GM23338 (cell line): ENCODE results near the gene PRUNE2. TPM values are rescaled to one million over a fixed set of nuclear protein-coding genes. Genes with fewer than 3 reads are reported as not detected.

Source experiments
- ATAC-seq: fragments of 200-7000 bp; cut with Tn5 transposase; 3 replicates; pipeline ENCODE4 v1.9.1; 2020
- DNase-seq: peaks from one replicate; pipeline ENCODE4 v3.0.0-alpha.2; 2015; ENCODE audit warnings: low spot score
- H2AFZ ChIP-seq: fragments of 200-600 bp; sonication (generic); 2 replicates; pipeline ENCODE4 v1.8.0; 2016; ENCODE audit warnings: antibody characterized with exemption, mild to moderate bottlenecking, moderate library complexity
- H3F3A ChIP-seq: fragments of 200-600 bp; sonication (generic); replicated peaks from 2 replicates; pipeline ENCODE4 v1.8.0; 2017; ENCODE audit warnings: antibody characterized with exemption, mixed run types, low read depth
- H3K27ac ChIP-seq: fragments of 200-600 bp; sonication (generic); 2 replicates; pipeline ENCODE4 v1.6.1; 2016; ENCODE audit warnings: low read depth
- H3K27me3 ChIP-seq: fragments of 200-600 bp; sonication (generic); 2 replicates; pipeline ENCODE4 v1.8.0; 2016; ENCODE audit warnings: mild to moderate bottlenecking, mixed run types, moderate library complexity; ENCODE audit not compliant: insufficient read depth
- H3K36me3 ChIP-seq: fragments of 200-600 bp; sonication (generic); 2 replicates; pipeline ENCODE4 v1.8.0; 2016; ENCODE audit warnings: mild to moderate bottlenecking; ENCODE audit not compliant: insufficient read depth
- H3K4me1 ChIP-seq: fragments of 200-600 bp; sonication (generic); 2 replicates; pipeline ENCODE4 v1.8.0; 2016; ENCODE audit warnings: mild to moderate bottlenecking, moderate library complexity; ENCODE audit not compliant: insufficient read depth
- H3K4me2 ChIP-seq: fragments of 200-600 bp; sonication (generic); 2 replicates; pipeline ENCODE4 v1.7.1; 2017; ENCODE audit warnings: mixed run types
- H3K4me3 ChIP-seq: fragments of 200-600 bp; sonication (generic); 2 replicates; pipeline ENCODE4 v1.6.1; 2016; ENCODE audit warnings: mixed run types
- H3K79me2 ChIP-seq: fragments of 200-600 bp; sonication (generic); replicated peaks from 2 replicates; pipeline ENCODE4 v1.8.0; 2017; ENCODE audit warnings: mild to moderate bottlenecking; ENCODE audit not compliant: insufficient read depth
- H3K9me2 ChIP-seq: fragments of 200-600 bp; sonication (generic); 2 replicates; pipeline ENCODE4 v1.8.0; 2017; ENCODE audit not compliant: insufficient read depth
- H4K20me1 ChIP-seq: fragments of 200-600 bp; sonication (generic); replicated peaks from 2 replicates; pipeline ENCODE4 v1.8.0; 2017; ENCODE audit warnings: mild to moderate bottlenecking; ENCODE audit not compliant: insufficient read depth
- H3K27ac Mint-ChIP-seq: 2 replicates; pipeline ENCODE4 v1.8.0; 2020; ENCODE audit warnings: inconsistent platforms, mild to moderate bottlenecking, moderate library complexity, mixed read lengths
- H3K27me3 Mint-ChIP-seq: 3 replicates; pipeline ENCODE4 v1.8.0; 2022; ENCODE audit warnings: low read depth, mild to moderate bottlenecking, moderate library complexity, mixed read lengths, inconsistent platforms; ENCODE audit not compliant: insufficient read depth, poor library complexity
- H3K36me3 Mint-ChIP-seq: 3 replicates; pipeline ENCODE4 v1.8.0; 2021; ENCODE audit warnings: low read depth, mild to moderate bottlenecking, inconsistent platforms, moderate library complexity, mixed read lengths
- H3K4me1 Mint-ChIP-seq: 3 replicates; pipeline ENCODE4 v1.8.0; 2020; ENCODE audit warnings: mild to moderate bottlenecking, inconsistent platforms, mixed read lengths
- H3K4me3 Mint-ChIP-seq: 3 replicates; pipeline ENCODE4 v1.8.0; 2021; ENCODE audit warnings: moderate library complexity, mild to moderate bottlenecking, inconsistent platforms, mixed read lengths
- H3K9me3 Mint-ChIP-seq: 3 replicates; pipeline ENCODE4 v1.8.0; 2020; ENCODE audit warnings: moderate library complexity, mild to moderate bottlenecking, inconsistent platforms, mixed read lengths
- CREB1 ChIP-seq: fragments of 250-450 bp; sonication (Bioruptor Pico); IDR thresholded peaks from 2 replicates; pipeline ENCODE4 v1.5.0; 2020; ENCODE audit warnings: low read depth, mild to moderate bottlenecking, moderate library complexity
- CTCF ChIP-seq, 2 experiments: fragments of 200-600 bp in 1 of 2; sonication (generic) in 1 of 2; conservative IDR thresholded peaks; 2 replicates each; pipeline versions ENCODE4 v1.5.1 to v1.6.1; 2016 to 2017; ENCODE audit warnings: antibody characterized with exemption in 2 of 2, low read depth in 2 of 2, mild to moderate bottlenecking in 2 of 2, moderate library complexity in 1 of 2
- EZH2 ChIP-seq: fragments of 200-600 bp; sonication (generic); IDR thresholded peaks from one replicate; pipeline ENCODE4 v1.8.0; 2017; ENCODE audit warnings: antibody characterized with exemption, mild to moderate bottlenecking, low read depth; ENCODE audit not compliant: unreplicated experiment
- EZH2phosphoT487 ChIP-seq: fragments of 200-600 bp; sonication (generic); IDR thresholded peaks from one replicate; pipeline ENCODE4 v1.8.1; 2018; ENCODE audit warnings: antibody characterized with exemption; ENCODE audit not compliant: unreplicated experiment
- JUNB ChIP-seq: IDR thresholded peaks from one replicate; pipeline ENCODE4 v1.6.1; 2016; ENCODE audit warnings: antibody characterized with exemption; ENCODE audit not compliant: unreplicated experiment
- NANOG ChIP-seq: IDR thresholded peaks from 2 replicates; pipeline ENCODE4 v1.6.1; 2016; ENCODE audit warnings: antibody characterized with exemption, borderline replicate concordance
- POLR2AphosphoS5 ChIP-seq: IDR thresholded peaks from 2 replicates; pipeline ENCODE4 v1.6.1; 2016; ENCODE audit warnings: antibody characterized with exemption, low read depth
- REST ChIP-seq: IDR thresholded peaks from one replicate; pipeline ENCODE4 v1.6.1; 2018; ENCODE audit warnings: antibody characterized with exemption; ENCODE audit not compliant: unreplicated experiment
- STAT1 ChIP-seq: IDR thresholded peaks from one replicate; pipeline ENCODE4 v1.6.1; 2016; ENCODE audit warnings: antibody characterized with exemption; ENCODE audit not compliant: unreplicated experiment
- ZNF114 ChIP-seq: fragments of 250-450 bp; sonication (Bioruptor Pico); IDR thresholded peaks from 2 replicates; pipeline ENCODE4 v1.5.0; 2020; ENCODE audit warnings: mild to moderate bottlenecking, moderate library complexity
- ZNF331 ChIP-seq: fragments of 250-450 bp; sonication (Bioruptor Pico); IDR thresholded peaks from 2 replicates; pipeline ENCODE4 v1.5.0; 2020; ENCODE audit warnings: low read depth, mild to moderate bottlenecking, moderate library complexity
- ZNF462 ChIP-seq: fragments of 250-450 bp; sonication (Bioruptor Pico); IDR thresholded peaks from 2 replicates; pipeline ENCODE4 v1.5.0; 2020; ENCODE audit warnings: mild to moderate bottlenecking, moderate library complexity
- polyA plus RNA-seq: library from polyadenylated mRNA; unstranded; fragments of >200 nt; fragmentation: Nextera tagmentation; extraction: Ambion mirVana; gene quantifications from 2 replicates; pipeline ENCODE4 v1.2.1, GENCODE V29; 2016
- total RNA-seq: library from RNA; depleted of rRNA; stranded (reverse); fragments of >200 nt; shearing (Covaris generic); gene quantifications from 2 replicates; pipeline ENCODE4 v1.2.3, GENCODE V29; 2014

The PRUNE2 gene
- total and polyA plus RNA-seq, 2 experiments from 2014 or later: 10.6 to 26.5 TPM

GRCh38 chr9:76709020-76709419 lies 196.9 kb downstream of the PRUNE2 start (continued):
- no peak for TF ChIP-seq ZNF331 (CRISPR knock-in tag)
- no peak for TF ChIP-seq ZNF114

- Histone ChIP-seq H3K4me2 (no peak overlapping the region), H3K79me2 (no peaks in the 10 kb centered on the region), H3F3A (no peaks in the 10 kb centered on the region), H3K36me3 (peaks cover 4% of the 10 kb centered on the region; the same call in 1 of the 2 replicates), H4K20me1 (no peaks in the 10 kb centered on the region), H3K27ac (no peak overlapping the region), H3K4me3 (no peak overlapping the region), H3K27me3 (no peaks in the 10 kb centered on the region), H3K9me2 (0 out of 2 replicates have a peak, but pooled peaks cover 5% of the 10 kb centered on the region), H3K4me1 (no peaks in the 10 kb centered on the region), H2AFZ (no peak overlapping the region)
- Mint-ChIP-seq H3K4me3 (no peak overlapping the region), H3K4me1 (peaks cover 4% of the 10 kb centered on the region; the same call in 2 of the 3 replicates), H3K36me3 (no peaks in the 10 kb centered on the region), H3K9me3 (no peaks in the 10 kb centered on the region), H3K27me3 (peaks cover 3% of the 10 kb centered on the region), H3K27ac (no peak overlapping the region)
- ATAC-seq (no peak), DNase-seq (no peak)
- no peak for TF ChIP-seq CREB1 (CRISPR knock-in tag)
- no peak for TF ChIP-seq STAT1
- no peak for TF ChIP-seq REST
- TF ChIP-seq ZNF331 (CRISPR knock-in tag): no peak
- TF ChIP-seq ZNF462 (CRISPR knock-in tag): no peak
- TF ChIP-seq JUNB: no peak
- no peak for TF ChIP-seq EZH2
- no peak for TF ChIP-seq NANOG
- no peak for TF ChIP-seq EZH2phosphoT487
- no peak for TF ChIP-seq POLR2AphosphoS5
- TF ChIP-seq CTCF (conservative IDR thresholded peaks at IDR 0.05; ENCODE audit: low read depth in 2 of 2): no peak
These were observed 198.4 kb downstream of the PRUNE2 start for GRCh38 chr9:76707510-76707909.
